ENCODE results near the gene GSC2.

Gene GSC2

GRCh38 chr22:19134176-19134831, 15.8 kb downstream of the GSC2 start:
- DNase-seq, result no peak

GRCh38 chr22:19133561-19133960, 16.5 kb downstream of the GSC2 start:
- no peak for DNase-seq

- no peak for DNase-seq
Measured at GRCh38 chr22:19132693-19133400, 17.2 kb downstream of the GSC2 start.

- no peak for DNase-seq
Measured at GRCh38 chr22:19132153-19132552, 17.9 kb downstream of the GSC2 start.

GRCh38 chr22:19131685-19132015, 18.4 kb downstream of the GSC2 start:
- DNase-seq, result no peak

- peak in 7 of 56 donors; percentile 8 to 54 (median 21) for DNase-seq
Measured at GRCh38 chr22:19130959-19131684, 19.0 kb downstream of the GSC2 start, which contains the start of gene TSSK2. TSSK2 (plus strand) TSS chr22:19131308; CDS start chr22:19131400, 92 bp downstream.

- no peak for DNase-seq
Measured at GRCh38 chr22:19129871-19130270, 20.2 kb downstream of the GSC2 start.

- no peak for DNase-seq
Measured at GRCh38 chr22:19128946-19129727, 21.0 kb downstream of the GSC2 start.

GRCh38 chr22:19128009-19128401, 22.1 kb downstream of the GSC2 start:
- no peak for DNase-seq

- no peak for DNase-seq
Measured at GRCh38 chr22:19127329-19128008, 22.6 kb downstream of the GSC2 start.

- no peak for DNase-seq
Measured at GRCh38 chr22:19126309-19127273, 23.5 kb downstream of the GSC2 start.

- DNase-seq, result no peak
Measured at GRCh38 chr22:19125474-19126308, 24.4 kb downstream of the GSC2 start.

GRCh38 chr22:19125011-19125410, 25.1 kb downstream of the GSC2 start:
- no peak for DNase-seq

GRCh38 chr22:19124377-19124776, 25.7 kb downstream of the GSC2 start:
- no peak for DNase-seq

- no peak for DNase-seq
Measured at GRCh38 chr22:19123936-19124335, 26.2 kb downstream of the GSC2 start.

GRCh38 chr22:19122752-19123492, 27.2 kb downstream of the GSC2 start:
- peak in 3 of 56 donors; percentile 45 to 78 (median 68) for DNase-seq

GRCh38 chr22:19122143-19122751, 27.8 kb downstream of the GSC2 start, which contains the start of gene DGCR2:
DGCR2 (minus strand) TSS chr22:19122412; CDS start chr22:19122206, 206 bp downstream.
- peak; percentile 54 to 98 (median 93) for DNase-seq
